Right ventricle myocardium inferior (tissue), 1 donor: ENCODE results near the gene DBT. TPM values are rescaled to one million over a fixed set of nuclear protein-coding genes. Genes with fewer than 3 reads are reported as not detected.
"Not testable (repeated sequence)": the region's sequence is repeated elsewhere in the genome, so short reads cannot be mapped to it uniquely, and the experiment has no call there.

Experiments
- ATAC-seq: fragments of 200-7000 bp; cut with Tn5 transposase; one replicate; pipeline ENCODE4 v1.9.1; 2020; ENCODE audit warnings: mild to moderate bottlenecking, moderate library complexity
- DNase-seq: peaks from one replicate; pipeline ENCODE4 v3.0.0; 2021; ENCODE audit errors: missing footprints
- intact Hi-C: fragments of 100-400 bp; cut with DNase I; formaldehyde crosslinking; loops from one replicate; pipeline ENCODE4 v1.11.0; 2022
- long read RNA-seq: library from polyadenylated mRNA; unstranded; transcript quantifications from one replicate; pipeline ENCODE4 v2.0.0, GENCODE V29; 2021
- total RNA-seq: library from RNA; stranded (reverse); fragmentation: NEBNext Ultra II Directional; extraction: Animal tissue kit (Norgen Biotek cat#: 25700); gene quantifications from one replicate; pipeline ENCODE4 v1.2.1, GENCODE V29; 2021
- donor health status: DM: no; HTN: yes; CAD: no; lungs with severe emphysema.

Gene DBT
- 30.6 TPM for total RNA-seq
- long read RNA-seq, full-length matches to known transcripts, result 6 of 9 reads
- long read RNA-seq, partial matches to known transcripts, result 2 of 9 reads
- long read RNA-seq, other reads (novel, unspliced or antisense), result 1 of 9 reads

DNA sequence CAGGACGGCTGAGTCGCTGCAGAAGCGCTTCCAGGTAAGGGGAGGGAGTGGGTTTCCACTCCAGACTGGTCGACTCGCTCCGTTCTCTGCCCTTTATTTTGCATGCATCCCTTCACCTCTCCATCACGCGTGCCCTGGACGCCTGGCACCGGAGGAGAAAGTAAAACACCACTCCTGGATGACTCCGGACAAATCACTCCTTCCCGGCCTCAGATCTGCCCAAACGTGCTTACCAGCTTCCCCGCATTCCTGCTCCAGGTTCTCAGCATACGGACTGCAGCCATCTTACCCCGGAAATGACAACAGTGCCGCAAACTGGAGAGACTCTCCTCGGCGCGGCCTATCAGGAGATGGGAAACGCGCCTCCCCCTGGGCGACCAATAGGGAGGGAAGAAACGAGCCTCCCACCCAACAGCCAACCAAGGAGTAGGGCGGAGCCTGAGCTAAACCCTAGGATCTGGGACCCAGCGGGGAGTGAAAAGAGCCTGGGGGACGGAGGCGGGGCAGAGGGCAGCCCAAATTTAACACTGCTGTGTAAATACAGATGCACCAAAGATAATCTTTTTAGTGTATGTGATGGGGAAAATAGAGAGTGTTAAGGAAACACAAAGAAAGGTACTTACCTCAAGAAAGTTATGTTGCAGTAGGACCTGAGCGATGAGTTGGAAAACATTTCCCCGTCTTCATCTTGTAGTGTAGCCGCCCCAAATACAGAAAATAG, at the start of gene DBT:
TSS of gene DBT (minus strand) at position 298 of the 721 bp plus-strand sequence. CDS start at position 284, 14 bp downstream.
- DNase-seq, result peak; percentile 95
- peak; percentile 100 for ATAC-seq
- intact Hi-C loops, result no loop called here

DNA sequence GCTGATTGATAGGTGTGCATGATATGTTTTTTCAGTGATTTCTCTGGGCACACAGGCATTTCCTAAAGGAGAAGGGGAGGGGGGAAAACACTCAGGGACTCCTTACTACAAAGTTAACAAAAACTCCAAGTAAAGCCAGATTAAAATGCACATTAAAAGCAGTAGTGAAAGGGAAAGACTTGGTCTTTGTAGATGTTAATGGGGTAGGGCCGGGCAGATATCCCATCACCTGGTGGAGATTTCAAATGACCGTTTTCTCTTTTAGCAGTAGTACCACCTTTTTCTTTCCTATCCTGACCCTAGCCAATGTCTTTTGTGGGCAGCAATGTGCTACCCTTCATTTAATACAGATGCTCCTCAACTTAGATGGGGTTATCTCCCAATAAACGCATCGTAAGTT, 48.9 kb upstream of the DBT start:
- intact Hi-C loops, result no loop called here
- DNase-seq, result no peak
- ATAC-seq, result no peak

DNA sequence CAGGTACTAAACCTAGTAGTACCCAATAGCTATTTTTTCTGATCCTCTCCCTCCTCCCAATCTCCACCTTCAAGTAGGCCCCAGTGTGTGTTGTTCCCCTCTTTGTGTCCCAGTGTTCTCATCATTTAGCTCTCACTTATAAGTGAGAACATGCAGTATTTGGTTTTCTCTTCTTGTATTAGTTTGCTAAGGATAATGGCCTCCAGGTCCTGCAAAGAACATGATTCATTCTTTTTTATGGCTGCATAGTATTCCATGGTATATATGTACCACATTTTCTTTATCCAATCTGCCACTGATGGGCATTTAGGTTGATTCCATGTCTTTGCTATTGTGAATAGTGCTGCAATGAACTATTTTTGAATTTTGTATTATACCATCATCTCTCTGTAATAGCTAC, 47.4 kb upstream of the DBT start:
- ATAC-seq, DNase-seq, intact Hi-C loops: not testable (repeated sequence)

DNA sequence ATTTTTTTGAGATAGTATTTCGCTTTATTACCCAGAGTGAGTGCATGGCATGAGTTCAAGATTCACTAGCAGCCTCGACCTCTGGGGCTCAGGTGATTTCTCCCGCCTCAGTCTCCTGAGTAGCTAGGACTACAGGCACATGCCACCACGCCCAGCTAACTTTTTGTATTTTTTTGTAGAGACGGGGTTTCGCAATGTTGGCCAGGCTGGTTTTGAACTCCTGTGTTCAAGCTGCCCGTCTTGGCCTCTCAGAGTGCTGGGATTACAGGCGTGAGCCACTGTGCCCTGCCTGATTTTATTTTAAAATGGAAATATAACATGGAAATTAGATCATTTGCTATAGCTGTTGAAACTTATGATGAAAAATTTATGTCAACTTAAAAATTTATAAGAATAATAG, 46.5 kb upstream of the DBT start:
- no peak for DNase-seq
- intact Hi-C loops, result no loop called here

DNA sequence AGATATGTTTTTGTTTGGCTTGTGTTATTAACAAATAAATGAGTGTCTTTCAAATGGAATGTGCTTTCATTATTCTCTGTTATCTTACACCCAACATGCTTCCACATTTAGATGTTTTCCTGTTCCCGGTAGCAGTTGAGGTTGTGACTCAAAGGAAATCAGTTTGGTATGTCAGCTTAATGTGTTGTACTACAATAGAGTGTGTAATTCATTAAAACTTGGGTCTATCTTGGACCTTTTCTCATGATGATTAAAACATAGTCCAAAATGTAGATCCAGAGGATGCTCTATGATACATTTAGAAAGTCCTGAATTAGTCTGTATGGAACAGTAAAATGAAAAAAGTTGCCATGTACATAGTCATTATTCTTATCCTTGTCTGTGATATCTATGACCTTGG, 43.1 kb upstream of the DBT start:
- ATAC-seq (no peak), DNase-seq (no peak)
- intact Hi-C loops, result no loop called here

More for the DNA sequence above, 46.5 kb upstream of the DBT start:
- no peak for ATAC-seq

DNA sequence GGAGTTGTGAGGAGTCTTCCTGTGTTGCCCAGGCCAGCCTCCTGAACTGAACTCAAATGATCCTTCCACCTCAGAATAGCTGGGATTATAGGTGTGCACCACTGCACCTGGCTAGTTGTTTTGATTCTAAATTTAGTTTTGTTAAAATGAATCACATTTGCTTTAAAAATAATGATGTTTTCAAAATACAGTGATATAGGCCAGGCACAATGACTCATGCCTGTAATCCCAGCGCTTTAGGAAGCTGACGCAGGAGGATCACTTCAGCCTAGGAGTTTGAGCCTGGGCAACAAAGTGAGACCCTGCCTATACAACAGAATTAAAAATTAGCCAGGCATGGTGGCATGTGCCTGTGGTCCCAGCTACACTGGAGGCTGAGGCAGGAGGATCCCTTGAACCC, 40.7 kb upstream of the DBT start:
- intact Hi-C loops, result no loop called here
- no peak for DNase-seq
- no peak for ATAC-seq

DNA sequence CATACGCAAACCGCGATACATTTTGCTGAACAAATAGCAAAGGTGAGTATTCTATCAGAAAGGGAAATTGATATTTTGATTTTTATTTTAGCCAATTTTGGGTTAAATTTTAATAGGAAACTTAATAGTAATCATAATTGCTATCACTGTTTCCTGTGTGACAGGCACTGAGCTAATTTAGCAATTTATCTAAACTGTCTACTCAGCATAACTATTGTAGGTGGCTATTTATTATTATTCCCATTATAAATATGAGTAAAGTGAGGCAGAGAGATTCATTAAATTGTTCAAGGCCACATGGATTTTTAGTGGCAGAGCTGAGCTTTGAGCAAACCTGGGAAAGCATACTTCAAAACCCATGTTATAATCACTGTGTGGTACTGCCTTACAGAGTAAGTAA, 37.5 kb upstream of the DBT start:
- no peak for DNase-seq
- no peak for ATAC-seq
- intact Hi-C loops, result loop anchor here (10.0 kb wide), 1 partner anchor 168 kb away; no protein-coding TSS in a partner anchor

DNA sequence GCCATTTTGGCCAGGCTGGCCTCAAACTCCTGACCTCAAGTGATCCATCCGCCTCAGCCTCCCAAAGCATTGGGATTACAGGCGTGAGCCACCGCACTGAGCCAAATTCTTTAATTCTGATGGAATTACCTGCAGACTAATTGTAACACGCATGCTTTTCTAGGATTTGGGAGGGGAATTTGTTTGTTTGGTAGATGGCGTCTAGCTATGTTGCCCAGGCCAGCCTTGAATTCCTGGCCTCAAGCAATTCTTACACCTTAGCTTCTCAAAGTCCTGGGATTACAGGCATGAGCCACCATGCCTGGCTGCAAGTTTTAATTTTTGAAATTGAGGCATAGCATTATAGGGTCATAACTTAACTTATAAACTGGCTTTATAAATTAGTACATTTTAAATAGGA, 35.0 kb upstream of the DBT start:
- ATAC-seq (no peak), DNase-seq (no peak)
- intact Hi-C loops, result loop anchor here (5.0 to 10.0 kb wide), 2 partner anchors 68 to 170 kb away; partner anchors contain the start of gene CDC14A

DNA sequence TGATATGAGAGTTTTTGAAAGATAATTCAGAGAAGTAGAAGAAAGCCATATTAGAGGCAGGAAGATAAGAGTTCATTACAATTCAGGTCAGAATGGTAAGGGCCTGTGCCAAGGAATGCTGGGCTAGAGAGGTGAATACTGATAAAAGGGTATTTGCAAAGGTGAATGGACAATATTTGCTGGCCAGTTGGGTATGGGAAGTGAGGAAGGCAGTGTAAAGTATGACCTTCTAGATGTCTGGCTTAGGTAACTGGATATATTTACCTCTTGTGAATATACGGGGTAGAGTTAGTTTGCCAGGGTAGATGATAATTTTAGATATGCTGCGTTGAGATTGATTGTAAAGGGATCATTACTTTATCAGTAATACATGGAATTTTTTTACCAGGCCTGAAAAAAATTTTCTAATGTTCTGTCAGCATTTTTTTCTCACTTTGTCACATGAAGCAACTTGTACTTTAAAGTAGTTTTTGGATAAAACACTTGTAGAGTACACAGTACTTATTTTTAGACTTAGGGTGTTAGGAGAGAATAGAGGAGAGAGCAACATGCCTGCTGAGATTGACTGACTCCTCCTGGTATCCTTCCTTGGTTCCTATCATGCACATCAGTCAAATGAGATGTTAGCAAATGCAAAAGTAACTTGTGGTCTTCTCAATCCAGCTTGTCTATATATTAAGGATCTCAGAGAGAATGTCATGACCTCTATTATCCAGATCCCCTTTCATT, 30.5 kb upstream of the DBT start:
- DNase-seq (no peak), ATAC-seq (peak; percentile 83)
- intact Hi-C loops, result loop anchor here (5.0 to 10.0 kb wide), 2 partner anchors 72 to 175 kb away; partner anchors contain the start of gene CDC14A

DNA sequence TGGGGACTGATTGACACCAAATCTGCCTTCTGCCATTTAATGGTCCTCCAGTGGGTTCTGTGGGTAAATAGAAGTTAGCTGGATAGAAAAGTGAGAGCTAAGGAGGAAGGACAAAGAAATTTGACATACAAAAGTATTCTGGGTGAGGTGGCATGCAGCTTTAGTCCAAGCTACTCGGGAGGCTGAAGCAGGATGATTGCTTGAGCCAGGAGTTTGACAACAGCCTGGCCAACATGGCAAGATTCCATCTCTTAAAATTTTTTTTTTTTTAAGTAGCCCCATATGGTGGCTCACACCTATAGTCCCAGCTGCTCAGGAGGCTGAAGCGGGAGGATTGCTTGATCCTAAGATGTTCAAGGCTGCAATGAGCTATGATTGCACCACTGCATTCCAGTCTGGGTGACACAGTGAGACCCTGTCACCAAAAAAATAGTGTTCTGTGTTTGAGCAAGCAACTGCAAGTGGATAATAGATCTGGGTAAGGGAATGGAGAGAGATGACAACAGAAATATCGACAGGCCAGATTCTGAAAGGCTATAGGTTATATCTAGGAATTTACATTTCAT, 29.8 kb upstream of the DBT start:
- DNase-seq (no peak), ATAC-seq (peak; percentile 54)
- intact Hi-C loops, result no loop called here

DNA sequence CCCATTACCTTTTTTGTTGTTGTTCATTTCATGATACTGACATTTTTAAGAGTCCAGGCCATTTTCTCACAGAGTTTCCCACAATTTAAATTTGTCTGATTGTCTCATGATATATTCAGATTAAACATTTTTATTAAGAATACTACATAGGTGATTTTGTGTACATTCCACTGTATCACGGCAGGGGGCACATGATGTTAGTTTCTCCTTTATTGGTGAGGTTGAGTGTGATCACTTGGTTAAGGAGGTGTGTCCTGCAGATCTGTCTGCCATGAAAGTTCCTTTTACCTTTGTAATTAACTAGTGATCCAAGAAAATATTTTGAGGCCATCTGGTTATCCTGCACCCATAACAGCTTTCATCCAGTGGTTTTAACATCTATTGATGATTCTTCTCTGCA, 28.2 kb upstream of the DBT start:
- DNase-seq (no peak), ATAC-seq (no peak)
- intact Hi-C loops, result no loop called here

DNA sequence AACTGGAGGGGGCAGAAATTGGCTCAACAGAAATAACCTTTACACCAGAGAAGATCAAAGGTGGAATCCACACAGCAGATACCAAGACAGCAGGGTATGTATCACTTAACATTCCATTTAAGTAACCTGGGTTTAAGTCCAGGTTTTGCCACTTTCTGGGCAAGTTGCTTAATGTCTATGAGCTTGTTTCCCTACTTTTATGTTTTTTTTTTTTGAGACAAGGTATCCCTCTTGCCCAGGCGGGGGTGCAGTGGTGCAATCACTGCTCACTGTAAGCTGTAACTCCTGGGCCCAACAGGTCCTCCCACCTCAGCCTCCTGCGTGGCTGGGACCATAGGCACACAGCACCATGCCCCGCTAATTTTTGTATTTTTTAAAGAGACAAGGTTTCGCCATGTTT, 18.6 kb upstream of the DBT start:
- DNase-seq (no peak), ATAC-seq (no peak)
- intact Hi-C loops, result loop anchor here (5.0 kb wide), 3 partner anchors 84 to 136 kb away; partner anchors contain the start of genes CDC14A, LRRC39, SASS6 and TRMT13

DNA sequence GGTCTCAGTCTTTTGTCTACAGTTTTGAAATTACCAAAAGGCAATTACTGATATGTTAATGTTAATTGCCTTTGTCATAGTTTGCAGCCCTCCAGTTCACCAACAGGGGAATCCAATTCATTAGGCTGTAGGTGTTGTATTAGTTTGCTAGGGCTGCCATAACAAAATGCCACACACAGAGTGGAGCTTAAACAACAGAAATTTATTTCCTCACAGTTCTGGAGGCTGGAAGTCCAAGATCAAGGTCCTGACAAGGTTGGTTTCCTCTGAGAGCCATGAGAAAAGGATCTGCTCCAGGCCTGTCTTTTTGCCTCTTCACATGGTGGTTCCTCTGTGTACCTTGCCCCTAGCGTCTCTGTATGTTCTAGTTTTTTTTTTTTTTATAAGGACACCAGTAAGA, 17.6 kb upstream of the DBT start:
- no peak for DNase-seq
- intact Hi-C loops, result loop anchor here (5.0 kb wide), 3 partner anchors 85 to 135 kb away; partner anchors contain the start of genes CDC14A, LRRC39, SASS6 and TRMT13
- ATAC-seq, result no peak

DNA sequence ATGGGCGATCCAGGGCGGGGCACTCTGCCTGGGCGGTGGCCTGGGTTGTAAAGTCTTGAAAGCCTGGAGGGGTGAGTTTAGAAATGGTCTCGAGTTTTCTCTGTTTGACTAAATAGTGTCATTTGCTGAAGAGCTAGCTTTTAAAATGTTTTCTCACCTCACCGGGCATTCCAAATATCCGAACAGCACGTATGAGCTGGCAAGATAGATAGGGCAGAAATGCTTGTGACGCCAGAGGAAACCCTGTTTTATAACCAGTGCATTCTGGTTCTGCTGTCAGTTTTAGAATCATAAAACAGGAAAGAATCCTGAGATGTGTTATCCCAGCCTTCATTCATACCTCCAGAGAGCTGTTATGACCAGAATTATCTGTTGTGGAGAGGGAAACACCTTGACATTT, 17.1 kb upstream of the DBT start:
- peak; percentile 24 for ATAC-seq
- DNase-seq, result no peak
- intact Hi-C loops, result loop anchor here (5.0 kb wide), 3 partner anchors 86 to 134 kb away; partner anchors contain the start of genes CDC14A, LRRC39, SASS6 and TRMT13

DNA sequence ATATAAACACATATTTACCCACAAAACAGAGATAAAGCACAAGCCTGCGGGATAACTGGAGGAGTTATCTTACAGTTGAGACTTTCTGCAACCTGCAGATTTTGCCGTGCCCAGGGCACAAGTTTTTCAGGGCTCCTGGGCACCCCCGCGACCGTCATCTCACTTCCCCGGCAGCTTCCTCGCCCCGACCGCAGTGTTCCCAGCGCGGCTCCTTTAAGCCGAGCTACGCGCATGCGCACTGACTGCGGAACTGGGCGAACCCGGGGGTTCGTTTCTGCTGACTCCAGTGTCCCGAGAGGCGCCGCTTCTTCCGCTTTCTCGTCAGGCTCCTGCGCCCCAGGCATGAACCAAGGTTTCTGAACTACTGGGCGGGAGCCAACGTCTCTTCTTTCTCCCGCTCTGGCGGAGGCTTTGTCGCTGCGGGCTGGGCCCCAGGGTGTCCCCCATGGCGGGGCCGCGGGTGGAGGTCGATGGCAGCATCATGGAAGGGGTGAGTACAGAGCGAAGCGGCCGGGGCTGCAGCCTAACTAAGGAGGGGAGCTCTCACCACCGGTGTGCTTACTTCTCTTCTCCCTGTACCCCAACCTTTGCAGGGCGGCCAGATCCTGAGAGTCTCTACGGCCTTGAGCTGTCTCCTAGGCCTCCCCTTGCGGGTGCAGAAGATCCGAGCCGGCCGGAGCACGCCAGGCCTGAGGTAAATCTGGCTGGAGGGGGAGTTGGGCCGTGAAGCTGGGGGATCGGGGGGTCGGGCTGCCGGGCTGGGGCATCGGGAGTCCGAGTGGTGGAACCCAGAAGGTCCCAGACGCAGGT, 16.5 kb upstream of the DBT start, which contains the start of gene RTCA:
TSS of gene RTCA (plus strand) at position 286 of the 810 bp plus-strand sequence. CDS start at position 446, 160 bp downstream.
- ATAC-seq, result peak; percentile 99
- intact Hi-C loops, result loop anchor here (5.0 kb wide), 3 partner anchors 86 to 134 kb away; partner anchors contain the start of genes CDC14A, LRRC39, SASS6 and TRMT13
- peak; percentile 100 for DNase-seq

DNA sequence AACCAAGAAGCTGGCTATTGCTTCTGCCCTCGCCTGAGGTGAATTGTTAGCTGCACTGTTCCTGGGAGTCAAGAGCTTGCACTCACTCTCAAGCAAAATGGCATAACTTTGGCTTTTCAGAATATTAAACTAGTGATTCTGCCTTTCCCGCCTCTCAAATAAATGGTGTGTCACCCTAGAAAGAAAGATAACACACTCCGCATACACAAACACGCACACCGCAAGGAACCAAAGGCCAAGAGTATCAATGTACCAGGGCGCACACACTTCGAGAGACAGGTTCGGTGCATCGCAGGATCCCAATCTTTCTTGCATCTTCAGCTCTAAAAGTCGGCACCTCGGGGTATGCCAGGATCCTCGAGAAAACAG, 15.9 kb upstream of the DBT start:
- intact Hi-C loops, result loop anchor here (5.0 kb wide), 3 partner anchors 87 to 133 kb away; partner anchors contain the start of genes CDC14A, LRRC39, SASS6 and TRMT13
- DNase-seq (no peak), ATAC-seq (peak; percentile 44)

DNA sequence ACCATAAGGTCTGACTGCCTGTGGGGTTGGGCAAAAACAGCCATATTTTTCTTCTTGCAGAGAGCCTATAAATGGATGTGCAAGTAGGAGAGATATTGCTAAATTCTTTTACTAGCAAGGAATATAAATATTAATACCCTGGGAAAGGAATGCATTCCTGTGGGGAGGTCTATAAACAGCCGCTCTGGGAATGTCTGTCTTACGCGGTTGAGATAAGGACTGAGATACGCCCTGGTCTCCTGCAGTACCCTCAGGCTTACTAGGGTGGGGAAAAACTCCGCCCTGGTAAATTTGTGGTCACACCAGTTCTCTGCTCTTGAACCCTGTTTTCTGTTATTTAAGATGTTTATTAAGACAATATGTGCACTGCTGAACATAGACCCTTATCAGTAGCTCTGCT, 14.4 kb upstream of the DBT start:
- DNase-seq, intact Hi-C loops, ATAC-seq: not testable (repeated sequence)

DNA sequence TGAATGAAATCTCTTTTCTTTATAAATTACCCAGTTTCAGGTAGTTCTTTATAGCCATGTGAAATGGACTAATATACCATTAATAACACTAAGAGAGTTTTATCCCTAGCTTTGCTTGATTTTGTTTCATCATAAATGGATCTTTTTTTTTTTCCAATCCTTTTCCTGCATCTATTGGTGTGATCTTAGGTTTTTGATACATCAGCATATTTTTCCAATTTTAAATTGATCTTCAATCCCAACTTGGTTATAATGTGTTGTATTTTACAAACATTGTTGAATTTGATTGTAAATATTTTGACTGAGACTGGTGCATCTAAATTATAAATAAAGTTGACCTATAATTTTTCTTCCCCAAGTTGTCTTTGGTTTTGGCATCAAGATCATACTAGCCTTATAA, 12.1 kb upstream of the DBT start:
- intact Hi-C loops, result no loop called here
- ATAC-seq (no peak), DNase-seq (no peak)
